Esophagus muscularis mucosa (tissue), 4 donors: ENCODE data around the gene HAGH. TPM values are rescaled to one million over a fixed set of nuclear protein-coding genes. Genes with fewer than 3 reads are reported as not detected.

Source experiments
- DNase-seq: peaks from one replicate; pipeline ENCODE4 v3.0.0-alpha.2; 2017; ENCODE audit errors: extremely low spot score
- H3K27ac ChIP-seq, 4 donors: fragments of 200-600 bp; sonication (generic); replicated peaks in 1 of 4; 1 replicate in 3 of 4; 2 replicates in 1 of 4; pipeline ENCODE4 v1.5.1; 2016 to 2019; ENCODE audit warnings: mild to moderate bottlenecking in 1 of 4
- H3K27me3 ChIP-seq, 4 donors: fragments of 200-600 bp; sonication (generic); one replicate each; pipeline versions ENCODE4 v1.5.1 to v1.6.0; 2016 to 2019
- H3K36me3 ChIP-seq, 4 donors: fragments of 200-600 bp; sonication (generic); one replicate each; pipeline ENCODE4 v1.5.1; 2016 to 2019
- H3K4me1 ChIP-seq, 4 donors: fragments of 200-600 bp; sonication (generic); one replicate each; pipeline ENCODE4 v1.5.1; 2016 to 2019
- H3K4me3 ChIP-seq, 4 donors: fragments of 200-600 bp; sonication (generic); 1 replicate in 2 of 4; 2 replicates in 2 of 4; pipeline ENCODE4 v1.5.1; 2016 to 2019; ENCODE audit warnings: mild to moderate bottlenecking in 4 of 4, moderate library complexity in 1 of 4
- H3K9me3 ChIP-seq, 4 donors: fragments of 200-600 bp; sonication (generic); 1 replicate in 3 of 4; 2 replicates in 1 of 4; pipeline ENCODE4 v1.5.1; 2016 to 2019
- EP300 ChIP-seq: sonication (generic); formaldehyde crosslinking; IDR thresholded peaks from one replicate; pipeline ENCODE4 v1.6.1; 2017; ENCODE audit warnings: antibody characterized with exemption
- POLR2A ChIP-seq: fragments of 450-650 bp; IDR thresholded peaks from one replicate; pipeline ENCODE4 v1.6.1; 2017; ENCODE audit warnings: antibody characterized with exemption, moderate library complexity, mild to moderate bottlenecking, low read depth
- POLR2AphosphoS5 ChIP-seq, 2 donors: sonication (generic); formaldehyde crosslinking; IDR thresholded peaks; one replicate each; pipeline ENCODE4 v1.6.1; 2017; ENCODE audit warnings: antibody characterized with exemption in 2 of 2
- WGBS: methylation state at CpG from one replicate; pipeline ENCODE4 v1.1.5; 2018; 5-methylcytosine and 5-hydroxymethylcytosine counted together
- intact Hi-C: fragments of 100-400 bp; cut with DNase I; formaldehyde crosslinking; loops from one replicate; pipeline ENCODE4 v1.15.1; 2023
- total RNA-seq, 4 donors: library from RNA; depleted of rRNA; stranded (reverse); fragments of >200 nt; gene quantifications; one replicate each; pipeline versions ENCODE4 v1.1.0 to v1.2.1, GENCODE V29; 2016
- TF ChIP-seq, protein P1 (sequence below), 3 experiments: fragments of 200-600 bp in 2 of 3; fragments of 450-650 bp in 1 of 3; sonication (generic) in 2 of 3; IDR thresholded peaks; one replicate each; pipeline ENCODE4 v1.5.1; 2017 to 2019; ENCODE audit warnings: antibody characterized with exemption in 3 of 3, mild to moderate bottlenecking in 2 of 3, moderate library complexity in 1 of 3

The HAGH gene
- total RNA-seq, 4 donors from 2014 or later: 148 to 264 (median 180) TPM

DNA sequence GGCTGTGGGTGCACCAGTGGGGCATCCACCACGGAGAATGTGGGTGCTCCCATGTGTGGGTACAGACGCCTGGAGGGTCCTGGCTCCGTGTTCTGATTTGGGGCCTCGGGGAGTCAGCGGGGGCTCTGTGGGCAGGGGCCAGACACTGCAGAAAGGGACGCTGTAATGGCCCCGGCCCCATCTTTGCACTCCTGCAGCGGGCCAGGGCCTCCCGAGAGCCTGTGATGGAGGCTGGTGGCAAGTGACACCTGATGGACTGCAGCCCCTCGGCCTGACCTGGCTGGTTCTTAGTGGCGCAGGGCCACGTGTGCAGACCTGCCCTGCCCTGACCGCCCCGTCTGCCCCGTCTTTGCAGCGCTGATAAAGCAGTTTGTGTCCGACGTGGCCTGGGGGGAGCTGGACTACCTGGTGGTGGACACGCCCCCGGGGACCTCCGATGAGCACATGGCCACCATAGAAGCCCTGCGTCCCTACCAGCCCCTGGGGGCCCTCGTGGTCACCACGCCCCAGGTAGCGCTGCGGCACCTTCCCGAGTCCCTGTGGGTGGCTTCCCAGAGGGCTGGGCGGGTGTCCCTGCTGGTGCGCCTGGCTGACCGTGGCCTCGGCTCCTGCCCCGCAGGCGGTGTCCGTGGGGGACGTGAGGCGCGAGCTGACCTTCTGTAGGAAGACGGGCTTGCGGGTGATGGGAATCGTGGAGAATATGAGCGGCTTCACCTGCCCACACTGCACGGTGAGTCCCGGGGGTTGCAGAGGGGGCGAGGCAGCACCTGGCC is 39.1 kb downstream of the HAGH start:
- no peak for DNase-seq
- Histone ChIP-seq H3K9me3 (no peaks in the 10 kb centered on the region), H3K27ac (no peak overlapping the region), H3K4me3 (no peak overlapping the region), H3K27me3 (no peaks in the 10 kb centered on the region), H3K36me3 (peaks cover 15 to 76% (median 71%) of the 10 kb centered on the region in 4 donors), H3K4me1 (peaks cover 12 to 42% (median 28%) of the 10 kb centered on the region in 4 donors)
- TF ChIP-seq EP300 (no peak), POLR2A (no peak), POLR2AphosphoS5 (IDR thresholded peaks at IDR 0.05) (no peak)
- TF ChIP-seq, protein P1, sequence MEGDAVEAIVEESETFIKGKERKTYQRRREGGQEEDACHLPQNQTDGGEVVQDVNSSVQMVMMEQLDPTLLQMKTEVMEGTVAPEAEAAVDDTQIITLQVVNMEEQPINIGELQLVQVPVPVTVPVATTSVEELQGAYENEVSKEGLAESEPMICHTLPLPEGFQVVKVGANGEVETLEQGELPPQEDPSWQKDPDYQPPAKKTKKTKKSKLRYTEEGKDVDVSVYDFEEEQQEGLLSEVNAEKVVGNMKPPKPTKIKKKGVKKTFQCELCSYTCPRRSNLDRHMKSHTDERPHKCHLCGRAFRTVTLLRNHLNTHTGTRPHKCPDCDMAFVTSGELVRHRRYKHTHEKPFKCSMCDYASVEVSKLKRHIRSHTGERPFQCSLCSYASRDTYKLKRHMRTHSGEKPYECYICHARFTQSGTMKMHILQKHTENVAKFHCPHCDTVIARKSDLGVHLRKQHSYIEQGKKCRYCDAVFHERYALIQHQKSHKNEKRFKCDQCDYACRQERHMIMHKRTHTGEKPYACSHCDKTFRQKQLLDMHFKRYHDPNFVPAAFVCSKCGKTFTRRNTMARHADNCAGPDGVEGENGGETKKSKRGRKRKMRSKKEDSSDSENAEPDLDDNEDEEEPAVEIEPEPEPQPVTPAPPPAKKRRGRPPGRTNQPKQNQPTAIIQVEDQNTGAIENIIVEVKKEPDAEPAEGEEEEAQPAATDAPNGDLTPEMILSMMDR (IDR thresholded peaks at IDR 0.05): no peak
- WGBS: 87% methylated on average over 33 of the region's 44 CpGs
- intact Hi-C loops: loop anchor here (5.0 kb wide), 1 partner anchor 35 kb away; no protein-coding TSS in a partner anchor

DNA sequence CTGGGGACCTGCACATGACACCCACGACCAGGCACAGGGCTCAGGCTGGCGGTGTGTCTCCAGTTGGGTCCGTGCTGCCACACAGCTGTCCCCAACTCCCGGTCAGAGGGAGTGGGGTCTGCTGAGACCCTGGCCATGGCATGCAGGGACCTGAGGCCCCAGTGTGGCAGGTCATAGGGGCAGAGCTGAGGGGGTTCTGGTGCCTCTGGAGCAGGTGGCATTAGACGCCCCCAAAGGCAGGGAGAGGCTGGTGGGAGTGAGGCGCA is 39.6 kb downstream of the HAGH start:
- peaks cover 12 to 44% (median 28%) of the 10 kb centered on the region in 4 donors for H3K4me1 ChIP-seq
- no peaks in the 10 kb centered on the region for H3K27me3 ChIP-seq
- WGBS: 73% methylated on average over 5 of the region's 6 CpGs
- no peaks in the 10 kb centered on the region for H3K9me3 ChIP-seq
- no peak overlapping the region for H3K27ac ChIP-seq
- no peak for TF ChIP-seq EP300
- no peak for TF ChIP-seq POLR2A
- TF ChIP-seq POLR2AphosphoS5 (IDR thresholded peaks at IDR 0.05): no peak
- TF ChIP-seq, protein P1 (IDR thresholded peaks at IDR 0.05): no peak
- intact Hi-C loops: loop anchor here (5.0 kb wide), 1 partner anchor 35 kb away; no protein-coding TSS in a partner anchor
- H3K4me3 ChIP-seq: no peak overlapping the region
- H3K36me3 ChIP-seq: peaks cover 15 to 71% (median 69%) of the 10 kb centered on the region in 4 donors
- DNase-seq: no peak

DNA sequence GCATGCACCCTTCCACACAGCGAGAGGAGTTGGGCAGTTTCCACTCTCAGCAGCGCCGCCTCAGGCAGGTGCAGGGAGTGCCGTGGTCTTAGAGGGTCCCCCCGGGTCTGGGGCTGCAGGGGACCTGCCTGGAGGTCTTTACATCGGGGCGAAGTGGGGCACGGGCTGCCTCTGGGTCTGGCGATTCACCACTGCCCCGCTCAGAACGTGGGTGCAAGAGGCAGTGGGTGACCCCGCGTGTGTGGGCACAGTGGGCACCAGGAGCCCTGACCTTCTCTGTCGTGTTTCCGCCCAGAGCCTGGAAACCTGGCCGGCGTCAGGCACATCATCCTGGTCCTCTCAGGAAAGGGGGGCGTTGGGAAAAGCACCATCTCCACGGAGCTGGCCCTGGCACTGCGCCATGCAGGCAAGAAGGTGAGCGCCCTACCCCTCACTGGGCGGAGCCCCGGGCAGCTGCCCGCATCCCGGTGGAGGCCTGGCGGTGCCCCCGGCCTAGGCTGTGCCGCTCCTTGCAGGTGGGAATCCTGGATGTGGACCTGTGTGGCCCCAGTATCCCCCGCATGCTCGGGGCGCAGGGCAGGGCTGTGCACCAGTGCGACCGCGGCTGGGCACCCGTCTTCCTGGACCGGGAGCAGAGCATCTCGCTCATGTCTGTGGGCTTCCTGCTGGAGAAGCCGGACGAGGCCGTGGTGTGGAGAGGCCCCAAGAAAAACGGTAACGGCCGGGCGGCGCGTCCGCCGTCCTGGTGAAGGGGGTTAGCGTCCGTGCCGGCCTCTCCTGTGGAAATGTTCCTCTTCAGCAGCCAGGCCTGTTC is 40.2 kb downstream of the HAGH start:
- TF ChIP-seq EP300: no peak
- TF ChIP-seq POLR2A: no peak
- no peak for TF ChIP-seq POLR2AphosphoS5 (IDR thresholded peaks at IDR 0.05)
- TF ChIP-seq, protein P1 (IDR thresholded peaks at IDR 0.05): no peak
- no peak for DNase-seq
- H3K27me3 ChIP-seq: no peaks in the 10 kb centered on the region
- H3K4me1 ChIP-seq: peaks cover 15 to 49% (median 31%) of the 10 kb centered on the region in 4 donors
- no peaks in the 10 kb centered on the region for H3K9me3 ChIP-seq
- WGBS: 87% methylated on average over 29 of the region's 51 CpGs
- intact Hi-C loops: loop anchor here (5.0 kb wide), 1 partner anchor 36 kb away; no protein-coding TSS in a partner anchor
- H3K36me3 ChIP-seq: peaks cover 15 to 66% (median 63%) of the 10 kb centered on the region in 4 donors
- H3K4me3 ChIP-seq: no peak overlapping the region
- H3K27ac ChIP-seq: no peak overlapping the region

DNA sequence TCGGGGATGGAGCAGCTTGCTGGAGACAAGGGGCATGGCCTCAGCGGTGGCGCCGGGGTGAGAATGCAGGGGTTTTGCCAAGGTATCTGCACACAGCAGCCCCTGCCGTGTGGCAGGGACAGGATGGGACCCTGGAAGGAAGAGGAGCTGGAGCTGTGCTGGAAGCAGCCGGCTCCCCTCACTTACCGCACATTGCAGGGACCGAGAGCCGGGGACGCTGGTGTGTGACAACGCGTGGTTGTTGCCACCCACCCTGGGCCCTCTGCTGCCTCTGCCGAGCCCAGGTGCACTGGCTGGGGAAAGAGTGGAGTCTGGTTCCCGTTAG is 40.8 kb downstream of the HAGH start:
- TF ChIP-seq POLR2AphosphoS5 (IDR thresholded peaks at IDR 0.05): no peak
- peaks cover 21 to 56% (median 37%) of the 10 kb centered on the region in 4 donors for H3K4me1 ChIP-seq
- no peak overlapping the region for H3K4me3 ChIP-seq
- H3K9me3 ChIP-seq: no peaks in the 10 kb centered on the region
- no peak for DNase-seq
- no peaks in the 10 kb centered on the region for H3K27me3 ChIP-seq
- peaks cover 15 to 63% (median 62%) of the 10 kb centered on the region in 4 donors for H3K36me3 ChIP-seq
- intact Hi-C loops: loop anchor here (5.0 kb wide), 1 partner anchor 36 kb away; no protein-coding TSS in a partner anchor
- H3K27ac ChIP-seq: no peak overlapping the region
- WGBS: 84% methylated on average over 13 of the region's 14 CpGs
